ENCODE measurements around the gene MYH16.
"Not testable (repeated sequence)": the region's sequence is repeated elsewhere in the genome, so short reads cannot be mapped to it uniquely, and the experiment has no call there.

The MYH16 gene

DNA sequence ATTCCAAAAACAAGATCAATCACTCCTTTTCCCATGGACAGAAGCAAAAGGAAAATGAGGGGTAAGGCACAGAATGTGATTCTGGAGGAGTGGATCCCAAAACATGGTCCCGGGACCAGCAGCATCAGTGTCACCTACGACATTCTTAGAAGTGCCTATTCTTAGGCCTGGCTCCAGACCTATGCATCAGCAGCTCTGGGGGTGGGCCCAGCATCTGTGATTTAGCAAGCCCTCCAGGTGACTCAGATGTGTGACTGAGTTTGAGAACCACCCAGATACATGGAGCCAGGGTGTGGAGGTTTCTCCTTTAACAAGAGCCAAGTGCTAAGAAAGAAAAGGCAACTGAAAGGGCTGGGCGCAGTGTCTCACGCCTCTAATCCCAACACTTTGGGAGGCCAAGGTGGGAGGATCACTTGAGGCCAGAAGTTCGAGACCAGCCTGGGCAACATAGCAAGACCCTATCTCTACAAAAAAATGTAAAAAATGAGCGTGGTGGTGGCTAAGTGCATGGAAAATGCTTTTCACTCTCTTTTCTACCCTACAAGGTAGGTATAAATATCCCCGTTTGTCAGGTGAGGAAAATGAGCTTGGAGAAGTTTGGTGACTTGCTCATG is 35.9 kb downstream of the MYH16 start:
- no peak for DNase-seq

DNA sequence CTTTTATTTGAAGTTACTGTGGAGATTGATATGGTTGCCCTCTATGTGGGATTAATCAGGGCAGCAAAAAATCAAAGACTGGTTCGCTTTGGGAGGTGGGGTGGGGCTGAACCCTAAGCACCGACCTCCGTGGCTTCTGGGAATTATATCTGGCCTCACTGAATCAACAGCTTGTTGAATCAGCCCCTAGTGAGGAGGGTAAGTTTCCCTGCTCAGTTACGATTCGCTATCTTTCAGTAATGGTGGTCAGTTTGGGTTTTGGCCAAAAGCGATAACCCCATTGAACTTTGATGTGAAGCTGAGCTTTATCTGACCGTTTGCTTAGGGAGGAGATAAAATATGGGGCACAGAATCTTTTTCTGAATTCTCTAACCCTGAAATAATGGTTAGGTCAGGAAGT is 36.5 kb downstream of the MYH16 start:
- no peak for DNase-seq

DNA sequence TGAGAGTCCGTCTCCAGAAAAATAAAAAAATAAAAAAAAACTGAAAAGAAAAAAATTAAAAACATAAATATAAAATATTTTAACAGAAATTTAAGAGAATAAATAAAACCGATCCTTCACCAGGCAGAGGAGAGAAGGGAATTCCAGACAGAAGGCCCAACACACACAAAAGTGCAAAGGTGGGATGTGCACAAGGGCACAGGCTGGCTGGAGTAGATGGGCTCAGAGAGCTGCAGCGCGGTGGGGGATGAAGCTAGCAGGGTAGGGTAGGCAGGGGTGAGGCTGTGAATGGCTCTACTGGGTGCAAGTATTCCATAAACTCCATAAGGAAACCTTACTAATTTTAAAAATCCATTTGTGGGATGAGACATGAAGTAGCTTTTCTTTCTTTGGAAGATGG is 37.4 kb downstream of the MYH16 start:
- DNase-seq = no peak

DNA sequence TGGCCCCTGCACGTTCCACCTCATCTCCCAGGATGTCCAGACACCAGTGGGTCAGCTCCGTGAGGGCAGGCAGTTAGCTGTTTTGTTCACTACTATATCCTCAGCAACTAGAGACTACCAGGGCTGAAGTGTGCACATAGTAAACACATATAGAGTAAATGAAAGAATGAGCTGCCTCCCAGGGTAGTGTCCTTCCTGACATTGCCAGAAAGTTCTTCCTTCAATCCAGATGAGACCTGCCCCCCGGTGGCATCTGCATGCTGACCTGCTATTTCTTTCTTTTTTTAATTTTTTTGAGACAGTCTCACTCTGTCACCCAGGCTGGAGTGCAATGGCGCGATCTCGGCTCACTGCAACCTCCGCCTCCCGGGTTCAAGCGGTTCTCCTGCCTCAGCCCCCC is 39.1 kb downstream of the MYH16 start:
- no peak for DNase-seq

DNA sequence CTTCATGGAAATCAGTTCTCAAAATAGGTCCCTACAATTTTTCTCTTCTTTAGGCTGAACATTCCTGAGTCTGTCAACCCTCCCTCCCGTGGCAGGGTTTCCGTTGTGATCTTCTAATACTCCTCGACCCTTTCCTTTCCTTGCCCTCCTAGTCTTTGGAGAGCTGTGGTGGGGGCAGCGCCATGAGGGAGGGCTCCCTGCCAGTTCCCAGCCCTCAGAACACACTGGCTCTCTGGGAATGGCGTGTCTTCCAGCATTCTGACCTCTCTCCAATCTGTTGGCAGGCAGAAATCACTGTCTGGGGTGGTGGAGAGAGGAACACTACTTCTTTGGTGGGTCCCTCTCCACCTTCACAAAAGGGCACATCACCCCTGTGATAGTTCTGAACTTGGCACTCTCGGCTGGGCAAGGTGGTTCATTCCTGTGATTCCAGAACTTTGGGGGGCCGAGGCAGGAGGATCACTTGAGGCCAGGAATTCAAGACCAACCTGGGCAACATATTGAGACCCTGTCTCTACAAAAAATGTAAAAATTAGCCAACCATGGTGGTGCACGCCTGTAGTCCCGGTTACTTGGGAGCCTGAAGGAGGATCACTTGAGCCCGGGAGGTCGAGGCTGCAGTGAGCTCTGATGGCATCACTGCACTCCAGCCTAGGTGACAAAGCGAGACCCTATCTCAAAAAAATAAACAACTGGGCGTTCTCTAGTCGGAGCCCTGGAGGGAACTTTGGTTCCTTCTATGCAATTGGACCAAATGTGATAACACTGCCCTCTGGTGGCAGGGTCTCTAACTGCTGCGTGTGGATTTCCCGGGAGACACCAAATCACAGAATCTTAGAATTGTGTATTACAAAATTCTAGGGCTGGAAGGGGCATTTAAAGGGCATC is 39.9 kb downstream of the MYH16 start:
- peak; percentile 74 for DNase-seq

DNA sequence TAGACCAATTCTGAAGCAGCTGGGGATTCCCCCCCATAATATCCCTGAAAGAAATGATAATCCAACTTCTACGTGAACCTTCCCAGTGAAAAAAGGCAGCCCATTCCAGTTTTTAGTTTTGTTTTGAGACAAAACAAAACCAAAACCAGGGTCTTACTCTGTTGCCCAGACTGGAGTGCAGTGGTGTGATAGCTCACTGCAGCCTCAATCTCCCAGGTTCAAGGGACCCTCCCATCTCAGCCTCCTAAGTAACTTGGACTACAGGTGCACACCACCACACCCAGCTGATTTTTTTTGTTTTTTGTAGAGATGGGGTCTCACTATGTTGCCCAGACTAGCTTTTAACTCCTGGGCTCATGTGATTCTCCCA is 40.5 kb downstream of the MYH16 start:
- DNase-seq = no peak

DNA sequence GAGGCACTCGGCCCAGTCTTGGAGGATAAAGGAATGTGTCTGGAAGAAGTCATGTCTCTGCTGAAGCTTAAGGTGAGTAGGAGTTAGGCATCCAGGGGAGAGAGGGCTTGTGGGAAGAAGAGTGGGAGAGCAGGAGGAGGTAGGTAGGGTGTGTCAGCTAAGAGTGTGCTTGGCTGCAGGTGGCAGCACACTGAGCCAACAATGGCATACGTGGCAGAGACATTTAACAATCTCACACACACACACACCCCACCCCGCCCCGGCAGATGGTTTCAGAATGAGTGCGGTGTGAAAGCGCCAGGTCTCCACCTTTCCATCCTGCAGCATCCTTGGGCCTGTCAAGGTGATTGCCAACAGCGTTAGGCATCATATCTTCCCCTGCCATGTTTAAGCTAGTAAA is 41.9 kb downstream of the MYH16 start:
- no peak for DNase-seq

DNA sequence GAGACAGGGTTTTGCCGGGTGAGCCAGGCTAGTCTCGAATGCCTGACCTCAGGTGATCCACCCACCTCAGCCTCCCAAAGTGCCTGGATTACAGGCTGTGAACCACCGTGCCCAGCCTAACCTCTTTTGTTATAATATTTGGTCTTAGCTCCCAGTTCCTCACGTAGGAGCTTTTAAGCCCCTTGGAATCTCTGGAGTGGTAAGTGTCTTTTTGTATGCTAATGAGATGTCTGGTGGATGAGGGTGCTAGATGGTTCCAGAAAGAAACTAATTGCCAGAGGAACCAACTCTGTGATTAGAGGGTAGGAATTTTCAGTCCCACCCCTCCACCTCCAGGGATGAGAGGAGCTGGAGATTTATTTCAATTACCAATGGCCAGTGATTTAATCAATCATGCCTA is 47.7 kb downstream of the MYH16 start:
- no peak for DNase-seq

DNA sequence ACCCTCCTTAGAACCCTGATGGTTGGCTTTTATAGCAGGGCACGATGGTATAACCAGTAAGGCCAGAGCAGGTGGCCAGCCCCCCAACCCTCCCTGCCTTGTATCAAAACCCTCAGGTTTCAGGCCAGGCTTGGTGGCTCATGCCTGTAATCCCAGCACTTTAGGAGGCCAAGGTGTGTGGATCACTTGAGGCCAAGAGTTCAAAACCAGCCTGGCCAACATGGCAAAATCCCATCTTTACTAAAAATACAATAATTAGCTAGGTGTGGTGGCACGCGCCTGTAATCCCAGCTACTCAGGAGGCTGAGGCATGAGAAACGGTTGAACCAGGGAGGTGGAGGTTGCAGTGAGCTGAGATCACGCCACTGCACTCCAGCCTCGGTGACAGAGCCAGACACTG is 50.0 kb downstream of the MYH16 start:
- not testable (repeated sequence) for DNase-seq

DNA sequence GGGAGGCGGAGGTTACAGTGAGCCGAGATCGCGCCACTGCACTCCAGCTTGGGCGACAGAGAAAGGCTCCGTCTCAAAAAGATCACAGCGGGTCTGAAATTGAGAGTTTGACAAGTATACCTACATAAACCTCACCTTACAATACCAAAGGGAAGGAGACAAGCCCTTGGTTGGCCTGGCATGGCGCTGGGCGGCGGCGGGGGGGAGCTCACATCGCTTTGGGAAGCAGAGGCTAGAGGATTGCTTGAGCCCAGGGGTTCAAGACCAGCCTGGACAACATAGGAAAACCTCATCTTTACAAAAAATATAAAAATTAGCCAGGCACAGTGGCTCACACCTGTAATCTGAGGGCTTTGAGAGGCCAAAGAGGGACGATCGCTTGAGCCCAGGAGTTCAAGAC is 51.9 kb downstream of the MYH16 start:
- no peak for DNase-seq

DNA sequence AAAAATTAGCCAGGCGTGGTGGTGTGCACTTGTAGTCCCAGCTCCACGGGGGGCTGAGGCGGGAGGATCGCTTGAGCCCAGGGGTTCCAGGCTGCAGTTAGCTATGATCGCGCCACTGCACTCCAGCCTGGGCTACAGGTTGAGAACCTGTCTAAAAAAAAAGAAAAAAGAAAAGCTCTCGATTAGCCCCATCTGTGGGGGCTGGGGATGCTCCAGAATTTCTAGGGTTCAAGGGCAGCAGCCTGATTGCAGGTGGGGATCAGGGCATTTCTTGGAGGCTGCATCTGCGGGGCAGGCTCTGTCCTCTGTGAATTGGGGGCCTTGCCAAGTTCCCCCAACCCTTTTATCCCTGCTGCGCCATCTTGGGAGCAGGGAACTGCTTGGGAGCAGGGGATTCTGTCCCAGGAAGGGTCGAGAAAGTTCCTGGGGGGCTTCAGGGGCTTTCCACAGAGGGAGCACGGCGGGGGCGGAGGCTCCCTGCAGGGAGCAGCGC is 52.4 kb downstream of the MYH16 start:
- DNase-seq = peak; percentile 53

DNA sequence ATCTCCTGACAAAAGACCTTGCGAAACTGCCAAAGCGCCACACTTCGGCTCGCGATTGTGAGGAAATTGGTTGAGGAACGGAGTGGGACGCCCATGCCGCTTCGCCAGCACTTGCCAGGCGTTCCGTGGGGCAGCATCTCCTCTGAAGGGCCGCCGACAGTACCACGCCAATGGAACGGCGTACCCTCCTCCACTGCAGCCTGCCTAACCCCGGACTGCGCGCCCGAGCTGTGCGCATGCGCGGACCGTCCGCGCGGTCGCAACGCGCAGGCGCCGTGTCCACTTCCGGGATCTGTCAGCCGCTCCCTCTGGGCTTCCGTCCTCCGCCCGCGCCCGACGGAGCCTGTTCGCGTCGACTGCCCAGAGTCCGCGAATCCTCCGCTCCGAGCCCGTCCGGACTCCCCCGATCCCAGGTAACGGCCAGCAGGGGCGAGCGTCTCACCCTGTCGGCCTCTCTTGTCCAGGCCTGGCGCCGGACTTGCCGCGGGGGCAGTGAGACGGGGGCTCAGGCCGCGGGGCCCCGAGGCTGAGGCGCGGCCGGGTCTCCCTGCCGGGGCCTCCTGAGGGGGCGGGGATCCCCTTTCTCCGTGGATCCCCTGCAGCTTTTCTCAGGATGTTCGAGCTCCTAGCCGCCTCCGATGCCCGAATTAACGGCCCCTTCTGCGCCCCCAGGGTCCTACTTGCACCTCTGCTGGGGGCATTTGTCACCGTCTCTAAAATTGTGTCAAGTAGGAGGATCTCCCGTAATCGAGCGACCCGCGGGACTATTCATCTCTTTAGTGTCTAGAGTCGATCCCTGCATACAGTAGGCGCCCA is 53.2 kb downstream of the MYH16 start, which contains the start of gene ARPC1A:
Gene ARPC1A, plus strand, starts transcription at position 307 of the 816 bp plus-strand sequence. CDS start 7,456 bp downstream, outside the sequence.
- peak; percentile 94 for DNase-seq

DNA sequence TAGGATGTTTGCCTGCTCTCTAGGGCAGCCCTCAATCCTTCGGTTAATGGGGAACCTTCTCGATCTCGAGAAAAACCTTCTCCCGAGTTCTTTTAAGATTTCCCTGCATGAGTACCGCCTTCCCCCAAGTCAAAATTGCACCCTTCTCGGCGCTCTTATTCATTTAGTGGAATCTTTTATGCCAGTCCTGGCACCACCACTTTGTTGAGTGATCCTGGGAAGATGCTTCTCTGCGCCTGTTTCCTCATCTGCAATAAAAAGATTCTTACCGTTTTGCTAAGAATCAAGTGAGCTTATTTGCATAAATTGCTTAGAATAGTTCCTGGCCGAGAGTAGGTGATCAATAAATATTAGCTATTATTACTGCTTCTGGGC is 53.8 kb downstream of the MYH16 start:
- DNase-seq = no peak

DNA sequence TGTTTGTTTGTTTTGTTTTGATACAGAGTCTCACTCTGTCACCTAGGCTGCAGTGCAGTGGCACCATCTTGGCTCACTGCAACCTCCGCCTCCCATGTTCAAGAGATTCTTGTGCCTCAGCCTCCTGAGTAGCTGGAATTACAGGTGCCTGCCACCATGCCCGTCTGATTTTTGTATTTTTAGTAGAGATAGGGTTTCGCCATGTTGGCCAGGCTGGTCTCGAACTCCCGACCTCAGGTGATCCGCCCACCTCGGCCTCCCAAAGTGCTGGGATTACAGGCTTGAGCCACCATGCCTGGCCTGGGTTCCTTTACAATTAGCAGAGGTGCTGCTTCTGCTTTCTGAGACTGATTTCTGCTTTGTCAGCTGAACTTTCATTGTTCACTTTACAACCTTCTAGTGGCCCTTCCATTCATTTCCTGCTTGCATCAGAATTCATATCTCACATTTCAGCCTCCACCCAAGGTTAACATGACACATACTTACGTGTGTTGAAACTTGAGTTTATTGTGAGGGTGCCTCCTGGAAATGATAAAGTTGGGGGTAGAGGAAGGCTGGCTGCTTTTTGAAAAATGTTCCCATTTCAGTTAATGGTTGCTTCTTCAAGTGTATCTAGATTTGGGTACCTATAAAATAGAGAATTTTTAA is 57.8 kb downstream of the MYH16 start:
- DNase-seq = not testable (repeated sequence)

DNA sequence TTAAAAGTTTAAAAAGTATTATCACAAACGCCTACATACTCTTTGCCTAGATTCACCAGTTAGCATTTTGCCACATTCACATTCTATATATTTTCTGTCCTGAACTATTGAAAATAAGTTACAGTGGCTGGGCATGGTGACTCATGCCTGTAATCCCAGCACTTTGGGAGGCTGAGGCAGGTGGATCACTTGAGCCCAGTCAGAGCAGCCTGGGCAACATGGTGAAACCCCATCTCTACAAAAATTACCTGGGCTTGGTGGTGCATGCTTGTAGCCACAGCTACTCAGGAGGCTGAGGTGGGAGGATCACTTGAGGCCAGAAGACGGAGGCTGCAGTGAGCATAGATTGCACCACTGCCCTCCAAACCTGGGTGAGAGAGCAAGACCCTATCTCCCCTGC is 58.4 kb downstream of the MYH16 start:
- DNase-seq = no peak

DNA sequence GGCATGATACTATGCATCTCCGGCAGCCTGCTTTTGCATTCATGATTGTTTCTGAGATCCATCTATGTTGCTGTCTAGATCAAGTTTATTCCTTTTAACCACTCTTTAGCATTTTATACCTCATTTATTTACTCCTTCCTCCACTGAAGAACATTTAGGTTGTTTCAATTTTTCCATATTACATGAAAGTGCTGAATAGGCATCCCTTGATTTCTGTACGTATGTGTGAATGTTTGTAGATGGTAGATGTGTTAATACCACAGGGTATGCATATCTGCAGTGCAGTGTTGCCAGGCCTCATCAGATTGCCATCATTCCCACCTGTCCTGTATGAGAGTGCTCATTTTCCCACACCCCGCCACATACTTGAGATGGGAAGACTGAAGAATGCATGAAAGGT is 67.0 kb downstream of the MYH16 start:
- no peak for DNase-seq

DNA sequence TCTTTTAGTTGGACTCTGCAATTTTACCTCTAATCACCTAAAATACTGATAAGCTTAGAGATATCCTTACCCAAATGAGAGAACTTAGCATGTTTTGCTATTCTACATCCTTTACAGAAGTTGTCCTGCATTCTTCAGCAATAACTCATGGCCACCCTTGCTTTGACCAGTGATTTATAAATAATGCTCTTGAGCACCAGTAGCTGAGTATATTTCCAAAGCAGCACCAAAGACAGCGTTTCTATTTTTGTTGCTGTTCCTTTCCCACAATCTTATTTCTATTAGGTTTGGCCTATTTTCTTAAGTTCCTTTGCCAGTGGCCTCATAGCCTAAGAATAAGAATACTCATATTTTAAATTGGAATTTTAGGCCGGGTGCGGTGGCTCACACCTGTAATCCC is 68.0 kb downstream of the MYH16 start:
- no peak for DNase-seq

DNA sequence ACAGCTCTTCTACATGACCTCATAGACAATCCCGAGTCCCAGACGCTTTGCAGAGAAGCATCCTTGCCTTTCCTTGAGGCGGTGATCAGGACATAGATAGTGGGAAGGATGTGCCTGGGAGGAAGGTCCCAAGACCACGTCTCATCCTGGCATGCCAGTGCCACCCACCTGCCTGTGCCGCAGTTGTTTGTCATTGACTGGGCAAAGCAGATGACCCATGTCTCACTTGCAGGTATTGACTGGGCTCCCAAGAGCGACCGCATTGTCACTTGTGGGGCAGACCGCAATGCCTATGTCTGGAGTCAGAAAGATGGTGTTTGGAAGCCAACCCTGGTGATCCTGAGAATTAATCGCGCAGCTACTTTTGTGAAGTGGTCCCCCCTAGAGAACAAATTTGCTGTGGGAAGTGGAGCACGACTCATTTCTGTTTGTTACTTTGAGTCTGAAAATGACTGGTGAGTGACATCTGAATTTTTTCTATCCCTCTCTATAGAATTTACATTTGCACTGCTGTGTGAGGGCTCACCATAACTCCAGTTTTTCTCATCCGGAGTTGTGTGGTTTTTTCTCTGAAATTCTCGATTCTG is 71.5 kb downstream of the MYH16 start:
- no peak for DNase-seq

DNA sequence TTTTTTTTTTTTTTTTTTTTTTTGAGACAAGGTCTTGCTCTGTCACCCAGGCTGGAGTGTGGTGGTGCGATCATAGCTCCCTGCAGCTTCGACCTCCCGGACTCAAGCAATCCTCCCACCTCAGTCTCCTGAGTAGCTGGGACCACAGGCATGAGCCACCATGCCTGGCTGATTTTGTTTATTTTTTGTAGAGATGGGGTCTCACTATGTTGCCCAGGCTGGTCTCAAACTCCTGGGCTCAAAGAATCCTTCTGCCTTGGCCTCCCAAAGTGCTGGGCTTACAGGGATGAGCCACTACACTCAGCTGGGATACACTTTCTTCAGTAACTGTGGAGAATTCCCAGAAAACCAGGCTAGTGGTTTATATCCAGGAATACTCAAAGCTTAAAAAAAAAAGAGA is 78.0 kb downstream of the MYH16 start:
- DNase-seq = not testable (repeated sequence)

DNA sequence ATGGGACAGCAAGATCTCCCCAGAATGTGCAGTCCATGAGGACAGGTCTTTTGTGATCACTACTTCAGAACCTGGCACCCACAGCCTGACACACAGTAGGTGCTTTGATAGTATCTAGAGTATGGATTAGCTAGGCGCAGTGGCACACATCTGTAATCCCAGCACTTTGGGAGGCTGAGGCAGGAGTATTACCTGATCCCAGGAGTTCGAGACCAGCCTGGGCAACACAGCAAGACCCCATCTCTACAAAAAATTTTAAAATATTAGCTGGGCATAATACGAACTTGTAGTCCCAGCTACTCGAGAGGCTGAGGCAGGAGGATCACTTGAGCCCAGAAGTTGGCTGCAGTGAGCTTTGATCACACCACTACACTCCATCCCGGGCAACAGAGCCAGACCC is 79.6 kb downstream of the MYH16 start:
- no peak for DNase-seq

DNA sequence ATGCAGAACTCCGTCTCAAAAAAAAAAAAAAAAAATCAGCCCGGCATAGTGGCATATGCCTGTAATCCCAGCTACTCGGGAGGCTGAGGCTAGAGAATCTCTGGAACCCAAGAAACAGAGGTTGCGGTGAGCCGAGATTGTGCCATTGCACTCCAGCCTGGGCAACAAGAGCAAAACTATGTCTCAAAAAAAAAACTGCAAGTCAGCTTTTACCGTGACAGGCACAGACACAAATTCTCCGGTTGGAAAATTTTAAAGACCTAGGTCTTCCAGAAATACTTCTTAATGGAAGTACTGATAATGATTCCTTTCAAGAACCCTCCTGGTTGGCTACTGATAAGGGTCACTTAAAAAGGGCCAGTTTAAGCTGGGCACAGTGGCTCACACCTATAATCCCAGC is 82.5 kb downstream of the MYH16 start:
- DNase-seq = no peak

DNA sequence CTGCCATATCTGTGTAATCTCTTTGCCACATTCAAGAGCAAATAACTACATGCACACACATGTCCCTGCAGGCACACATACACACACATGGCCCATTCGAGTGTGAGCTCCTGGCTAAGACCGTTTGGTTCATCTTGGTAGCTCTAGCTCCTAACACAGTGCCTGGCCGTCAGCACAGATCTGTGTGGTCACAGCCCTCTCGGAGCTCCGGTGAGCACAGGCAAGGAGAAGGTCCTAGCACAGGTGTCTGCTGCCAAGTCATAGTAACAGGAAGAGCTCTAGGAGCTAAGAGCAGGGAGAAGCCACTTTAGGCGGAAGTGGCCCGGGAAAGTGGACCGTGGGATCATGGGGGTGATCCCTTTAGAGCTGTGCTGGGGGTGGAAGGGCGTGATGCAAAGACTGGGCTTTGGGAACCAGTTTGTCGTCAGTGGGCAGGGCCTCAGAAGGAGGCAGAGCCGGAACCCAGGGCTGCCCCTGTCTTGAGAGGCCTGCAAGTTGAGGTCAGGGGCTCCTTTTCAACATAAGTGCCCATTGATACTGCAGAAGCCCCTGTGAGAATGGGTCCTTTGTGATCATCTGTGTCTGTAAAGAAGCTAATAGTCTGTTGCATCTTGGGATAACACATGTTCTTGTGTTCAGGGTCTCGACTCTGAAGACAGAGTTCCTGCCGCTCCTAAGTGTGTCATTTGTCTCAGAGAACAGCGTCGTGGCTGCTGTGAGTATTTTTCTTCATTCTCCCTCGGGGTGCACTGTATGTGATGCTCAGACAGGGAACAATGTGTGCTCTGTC is 85.3 kb downstream of the MYH16 start:
- DNase-seq = no peak
